Type B pancreatic cell (in vitro differentiated cells): ENCODE measurements around the gene CCDC63. TPM values are rescaled to one million over a fixed set of nuclear protein-coding genes. Genes with fewer than 3 reads are reported as not detected.

Experiments used
- DNase-seq: peaks from one replicate; pipeline ENCODE4 v3.0.0; 2021; ENCODE audit warnings: mixed read lengths; ENCODE audit not compliant: unreplicated experiment; ENCODE audit errors: extremely low spot score
- H3K27ac Mint-ChIP-seq: 2 replicates; pipeline ENCODE4 v1.8.0; 2021; ENCODE audit warnings: mild to moderate bottlenecking, mixed read lengths
- H3K27me3 Mint-ChIP-seq: 2 replicates; pipeline ENCODE4 v1.8.0; 2021; ENCODE audit warnings: mixed read lengths
- H3K36me3 Mint-ChIP-seq: 2 replicates; pipeline ENCODE4 v1.8.0; 2021; ENCODE audit warnings: mixed read lengths
- H3K4me1 Mint-ChIP-seq: one replicate; pipeline ENCODE4 v1.8.0; 2021; ENCODE audit warnings: mixed read lengths; ENCODE audit not compliant: unreplicated experiment
- H3K4me3 Mint-ChIP-seq: 2 replicates; pipeline ENCODE4 v1.8.0; 2021; ENCODE audit warnings: mild to moderate bottlenecking, mixed read lengths
- H3K9me3 Mint-ChIP-seq: 2 replicates; pipeline ENCODE4 v1.8.0; 2021; ENCODE audit warnings: mixed read lengths
- total RNA-seq: library from RNA; stranded (reverse); gene quantifications from 2 replicates; pipeline ENCODE4 v1.2.1, GENCODE V29; 2021; ENCODE audit warnings: low replicate concordance
- TF ChIP-seq, protein P1 (sequence below): fragments of 200-600 bp; sonication (generic); conservative IDR thresholded peaks from 2 replicates; pipeline ENCODE4 v1.5.0; 2021; ENCODE audit warnings: antibody characterized with exemption, mild to moderate bottlenecking

CCDC63 gene
- total RNA-seq, 1 donor from 2014 or later, result not detected

- Mint-ChIP-seq H3K27ac (no peak overlapping the region), H3K4me3 (no peak overlapping the region), H3K36me3 (no peaks in the 10 kb centered on the region), H3K27me3 (no peaks in the 10 kb centered on the region), H3K4me1 (peaks cover 8% of the 10 kb centered on the region), H3K9me3 (no peaks in the 10 kb centered on the region)
- DNase-seq, result no peak
- TF ChIP-seq, protein P1, sequence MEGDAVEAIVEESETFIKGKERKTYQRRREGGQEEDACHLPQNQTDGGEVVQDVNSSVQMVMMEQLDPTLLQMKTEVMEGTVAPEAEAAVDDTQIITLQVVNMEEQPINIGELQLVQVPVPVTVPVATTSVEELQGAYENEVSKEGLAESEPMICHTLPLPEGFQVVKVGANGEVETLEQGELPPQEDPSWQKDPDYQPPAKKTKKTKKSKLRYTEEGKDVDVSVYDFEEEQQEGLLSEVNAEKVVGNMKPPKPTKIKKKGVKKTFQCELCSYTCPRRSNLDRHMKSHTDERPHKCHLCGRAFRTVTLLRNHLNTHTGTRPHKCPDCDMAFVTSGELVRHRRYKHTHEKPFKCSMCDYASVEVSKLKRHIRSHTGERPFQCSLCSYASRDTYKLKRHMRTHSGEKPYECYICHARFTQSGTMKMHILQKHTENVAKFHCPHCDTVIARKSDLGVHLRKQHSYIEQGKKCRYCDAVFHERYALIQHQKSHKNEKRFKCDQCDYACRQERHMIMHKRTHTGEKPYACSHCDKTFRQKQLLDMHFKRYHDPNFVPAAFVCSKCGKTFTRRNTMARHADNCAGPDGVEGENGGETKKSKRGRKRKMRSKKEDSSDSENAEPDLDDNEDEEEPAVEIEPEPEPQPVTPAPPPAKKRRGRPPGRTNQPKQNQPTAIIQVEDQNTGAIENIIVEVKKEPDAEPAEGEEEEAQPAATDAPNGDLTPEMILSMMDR, result no peak
These were observed 14.1 kb downstream of the CCDC63 start for GRCh38 chr12:110860833-110861296.

DNA sequence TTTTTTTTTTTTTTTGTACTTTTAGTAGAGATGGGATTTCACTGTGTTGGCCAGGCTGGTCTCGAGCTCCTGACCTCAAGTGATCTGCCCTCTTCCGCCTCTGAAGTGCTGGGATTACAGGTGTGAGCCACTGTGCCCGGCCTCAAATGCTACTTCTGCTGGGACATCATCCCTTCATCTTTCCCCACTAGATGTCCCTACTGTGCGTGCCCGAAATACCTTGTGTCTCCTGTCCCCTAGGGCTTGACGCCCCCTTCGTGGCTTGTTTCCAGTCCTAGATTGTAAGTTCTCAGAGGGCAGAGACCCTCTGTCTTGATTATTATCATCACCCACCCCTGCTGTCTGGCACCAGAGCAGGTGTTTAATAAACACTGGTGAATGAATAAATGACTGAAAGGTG is 14.9 kb downstream of the CCDC63 start:
- Mint-ChIP-seq H3K4me3 (no peak overlapping the region), H3K27ac (no peak overlapping the region), H3K27me3 (no peaks in the 10 kb centered on the region), H3K9me3 (no peaks in the 10 kb centered on the region), H3K4me1 (peaks cover 8% of the 10 kb centered on the region), H3K36me3 (no peaks in the 10 kb centered on the region)
- DNase-seq, result no peak
- TF ChIP-seq, protein P1, result no peak

GRCh38 chr12:110862329-110862728 is 15.5 kb downstream of the CCDC63 start:
- peaks cover 8% of the 10 kb centered on the region for H3K4me1 Mint-ChIP-seq
- no peak overlapping the region for H3K27ac Mint-ChIP-seq
- DNase-seq, result no peak
- H3K9me3 Mint-ChIP-seq, result no peaks in the 10 kb centered on the region
- H3K36me3 Mint-ChIP-seq, result no peaks in the 10 kb centered on the region
- no peak overlapping the region for H3K4me3 Mint-ChIP-seq
- H3K27me3 Mint-ChIP-seq, result no peaks in the 10 kb centered on the region
- TF ChIP-seq, protein P1, result no peak

GRCh38 chr12:110863161-110863560 is 16.4 kb downstream of the CCDC63 start:
- H3K4me1 Mint-ChIP-seq, result peaks cover 8% of the 10 kb centered on the region
- H3K27me3 Mint-ChIP-seq, result no peaks in the 10 kb centered on the region
- DNase-seq, result no peak
- no peak overlapping the region for H3K27ac Mint-ChIP-seq
- no peak overlapping the region for H3K4me3 Mint-ChIP-seq
- TF ChIP-seq, protein P1, result no peak
- no peaks in the 10 kb centered on the region for H3K36me3 Mint-ChIP-seq
- no peaks in the 10 kb centered on the region for H3K9me3 Mint-ChIP-seq

DNA sequence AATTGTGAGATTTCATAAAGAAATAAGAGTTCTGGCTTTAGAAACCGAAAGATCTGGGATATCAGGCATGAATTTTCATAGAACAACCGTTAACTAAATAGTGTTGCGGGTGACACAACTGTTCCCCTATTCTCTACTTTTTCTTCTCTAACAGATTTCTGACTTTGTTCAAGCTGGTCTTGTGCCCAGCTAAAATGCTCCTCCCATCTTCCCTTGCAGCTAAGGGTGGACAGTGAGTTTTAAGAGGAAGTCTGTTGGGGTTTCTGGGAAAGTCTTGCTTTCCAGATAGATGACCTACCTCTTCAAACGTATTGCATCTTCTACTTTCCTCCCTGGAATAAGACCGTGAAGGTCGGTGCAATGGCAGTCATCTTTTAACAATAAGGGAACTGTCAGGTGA is 18.7 kb downstream of the CCDC63 start:
- no peak overlapping the region for H3K4me3 Mint-ChIP-seq
- TF ChIP-seq, protein P1, result no peak
- peaks cover 8% of the 10 kb centered on the region for H3K4me1 Mint-ChIP-seq
- H3K9me3 Mint-ChIP-seq, result no peaks in the 10 kb centered on the region
- no peak for DNase-seq
- no peaks in the 10 kb centered on the region for H3K36me3 Mint-ChIP-seq
- peaks cover 2% of the 10 kb centered on the region for H3K27me3 Mint-ChIP-seq
- no peak overlapping the region for H3K27ac Mint-ChIP-seq

DNA sequence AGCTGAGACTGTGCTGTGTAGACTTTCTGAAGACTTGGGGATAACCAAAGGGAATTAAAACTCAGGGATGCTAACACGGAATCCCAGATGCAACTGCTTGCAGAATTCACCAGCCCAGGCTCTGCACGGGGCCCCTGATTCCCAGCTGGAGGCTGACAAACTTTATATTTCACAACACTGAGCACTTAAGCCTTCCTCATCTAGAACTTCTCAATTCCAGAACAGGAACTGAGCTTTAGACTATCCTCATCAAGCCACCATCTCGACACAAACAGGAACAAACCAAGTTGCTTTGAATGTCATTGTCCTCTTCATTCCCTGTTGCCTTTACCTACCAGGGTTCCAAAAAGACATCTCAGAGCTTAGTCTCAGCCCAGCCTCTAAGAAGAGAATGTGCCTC is 22.2 kb downstream of the CCDC63 start:
- H3K27me3 Mint-ChIP-seq, result peaks cover 7% of the 10 kb centered on the region

More for the DNA sequence above, 22.2 kb downstream of the CCDC63 start:
- no peak overlapping the region for H3K4me3 Mint-ChIP-seq
- TF ChIP-seq, protein P1, result no peak
- H3K4me1 Mint-ChIP-seq, result no peaks in the 10 kb centered on the region
- no peak for DNase-seq
- no peaks in the 10 kb centered on the region for H3K36me3 Mint-ChIP-seq
- no peaks in the 10 kb centered on the region for H3K9me3 Mint-ChIP-seq
- H3K27ac Mint-ChIP-seq, result no peak overlapping the region
